Cortex of kidney (tissue), 1 donor: ENCODE data around the gene ADAMTSL2.

ENCODE experiments used
- DNase-seq: peaks from one replicate; lab custom pipeline; 2025; lab: John Stamatoyannopoulos, UW

Gene ADAMTSL2

GRCh38 chr9:133518200-133518599 lies 16.3 kb upstream of the ADAMTSL2 start:
- no peak for DNase-seq

GRCh38 chr9:133518706-133519449 lies 15.6 kb upstream of the ADAMTSL2 start:
- DNase-seq, result no peak

GRCh38 chr9:133519693-133520092 lies 14.8 kb upstream of the ADAMTSL2 start:
- DNase-seq, result no peak

GRCh38 chr9:133520121-133520835 lies 14.2 kb upstream of the ADAMTSL2 start:
- DNase-seq, result no peak

- DNase-seq, result no peak
Observed at GRCh38 chr9:133521122-133522072, 13.1 kb upstream of the ADAMTSL2 start.

GRCh38 chr9:133522073-133522910 lies 12.2 kb upstream of the ADAMTSL2 start:
- DNase-seq, result no peak

- DNase-seq, result no peak
Observed at GRCh38 chr9:133523106-133523505, 11.4 kb upstream of the ADAMTSL2 start.

- no peak for DNase-seq
Observed at GRCh38 chr9:133524146-133524545, 10.4 kb upstream of the ADAMTSL2 start.

GRCh38 chr9:133524679-133525228 lies 9.8 kb upstream of the ADAMTSL2 start, which contains the start of gene MYMK:
Gene MYMK, minus strand, starts transcription at chr9:133524959. Its CDS starts 115 bp downstream, at chr9:133524844.
- no peak for DNase-seq

GRCh38 chr9:133525677-133526076 lies 8.8 kb upstream of the ADAMTSL2 start:
- DNase-seq, result no peak

- no peak for DNase-seq
Observed at GRCh38 chr9:133526721-133527321, 7.7 kb upstream of the ADAMTSL2 start.

GRCh38 chr9:133527444-133527920 lies 7.0 kb upstream of the ADAMTSL2 start:
- DNase-seq, result no peak

GRCh38 chr9:133528001-133528875 lies 6.3 kb upstream of the ADAMTSL2 start:
- no peak for DNase-seq

GRCh38 chr9:133528876-133529241 lies 5.6 kb upstream of the ADAMTSL2 start:
- no peak for DNase-seq

- no peak for DNase-seq
Observed at GRCh38 chr9:133529457-133529856, 5.0 kb upstream of the ADAMTSL2 start.

- DNase-seq, result no peak
Observed at GRCh38 chr9:133529874-133530273, 4.6 kb upstream of the ADAMTSL2 start.

GRCh38 chr9:133531293-133531692 lies 3.2 kb upstream of the ADAMTSL2 start:
- no peak for DNase-seq

- DNase-seq, result no peak
Observed at GRCh38 chr9:133532937-133533668, 1.4 kb upstream of the ADAMTSL2 start.

GRCh38 chr9:133533857-133534256 lies 647 bp upstream of the ADAMTSL2 start:
- DNase-seq, result no peak
